ENCODE measurements around the gene CCDC97.

DNA sequence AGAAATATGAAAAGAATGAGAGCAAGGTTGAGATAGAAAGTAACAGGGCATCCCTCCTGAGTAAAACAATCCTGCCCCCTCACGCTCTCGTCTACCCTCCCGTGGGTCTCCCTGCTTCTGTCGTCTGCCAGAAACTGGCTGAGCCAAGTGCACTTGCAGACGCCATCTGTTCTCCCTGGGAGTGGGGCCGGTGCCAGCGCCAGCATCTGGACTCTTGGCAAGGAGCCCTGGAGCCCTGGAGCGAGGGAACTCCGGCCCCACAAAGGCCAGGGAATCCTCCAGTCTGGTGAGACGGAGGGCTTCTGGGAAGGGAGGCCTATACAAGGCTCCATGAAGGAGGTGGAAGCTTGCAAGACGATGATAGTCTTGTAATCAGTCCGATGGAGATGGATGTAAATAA lies 64.0 kb downstream of the CCDC97 start:
- TF ChIP-seq, protein P1, sequence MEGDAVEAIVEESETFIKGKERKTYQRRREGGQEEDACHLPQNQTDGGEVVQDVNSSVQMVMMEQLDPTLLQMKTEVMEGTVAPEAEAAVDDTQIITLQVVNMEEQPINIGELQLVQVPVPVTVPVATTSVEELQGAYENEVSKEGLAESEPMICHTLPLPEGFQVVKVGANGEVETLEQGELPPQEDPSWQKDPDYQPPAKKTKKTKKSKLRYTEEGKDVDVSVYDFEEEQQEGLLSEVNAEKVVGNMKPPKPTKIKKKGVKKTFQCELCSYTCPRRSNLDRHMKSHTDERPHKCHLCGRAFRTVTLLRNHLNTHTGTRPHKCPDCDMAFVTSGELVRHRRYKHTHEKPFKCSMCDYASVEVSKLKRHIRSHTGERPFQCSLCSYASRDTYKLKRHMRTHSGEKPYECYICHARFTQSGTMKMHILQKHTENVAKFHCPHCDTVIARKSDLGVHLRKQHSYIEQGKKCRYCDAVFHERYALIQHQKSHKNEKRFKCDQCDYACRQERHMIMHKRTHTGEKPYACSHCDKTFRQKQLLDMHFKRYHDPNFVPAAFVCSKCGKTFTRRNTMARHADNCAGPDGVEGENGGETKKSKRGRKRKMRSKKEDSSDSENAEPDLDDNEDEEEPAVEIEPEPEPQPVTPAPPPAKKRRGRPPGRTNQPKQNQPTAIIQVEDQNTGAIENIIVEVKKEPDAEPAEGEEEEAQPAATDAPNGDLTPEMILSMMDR (conservative IDR thresholded peaks at IDR 0.05; ENCODE audit: low read length) = no peak
- TF ChIP-seq EZH2phosphoT487 (IDR thresholded peaks at IDR 0.05; ENCODE audit: borderline replicate concordance, low read depth, low read length) = no peak
